HepG2 (cell line): ENCODE measurements around the gene TMC4. TPM values are rescaled to one million over a fixed set of nuclear protein-coding genes. Genes with fewer than 3 reads are reported as not detected.

Source experiments
- ATAD3A ChIP-seq: sonication (generic); formaldehyde crosslinking; IDR thresholded peaks from 2 replicates; pipeline ENCODE4 v1.4.0; 2020; ENCODE audit warnings: missing genetic modification reagents
- FOXP1 ChIP-seq, 2 experiments: fragments of 450-650 bp in 1 of 2; IDR thresholded peaks; 2 replicates each; pipeline ENCODE4 v1.6.1; 2017 to 2018; ENCODE audit warnings: antibody characterized with exemption in 1 of 2
- HINFP ChIP-seq: sonication (generic); formaldehyde crosslinking; IDR thresholded peaks from 2 replicates; pipeline ENCODE4 v1.4.0; 2020; ENCODE audit warnings: low read depth, mild to moderate bottlenecking, missing genetic modification reagents
- HMG20B ChIP-seq: conservative IDR thresholded peaks from 2 replicates; pipeline ENCODE4 v1.6.1; 2016; ENCODE audit warnings: missing genetic modification reagents, missing compliant biosample characterization
- HNRNPL ChIP-seq: fragments of 200-400 bp; formaldehyde crosslinking; IDR thresholded peaks from 2 replicates; pipeline ENCODE4 v1.6.1; 2017; ENCODE audit warnings: mild to moderate bottlenecking, low read depth, low read length
- HNRNPLL ChIP-seq: fragments of 200-400 bp; formaldehyde crosslinking; IDR thresholded peaks from 2 replicates; pipeline ENCODE4 v1.6.1; 2017; ENCODE audit warnings: mild to moderate bottlenecking, low read depth, low read length; ENCODE audit not compliant: poor library complexity, severe bottlenecking
- MEIS2 ChIP-seq: sonication (generic); formaldehyde crosslinking; IDR thresholded peaks from 2 replicates; pipeline ENCODE4 v1.9.0; 2021; ENCODE audit warnings: mild to moderate bottlenecking, missing genetic modification reagents
- MLXIP ChIP-seq: sonication (generic); formaldehyde crosslinking; IDR thresholded peaks from 2 replicates; pipeline ENCODE4 v1.9.0; 2021; ENCODE audit warnings: missing genetic modification reagents, borderline replicate concordance
- NPAS2 ChIP-seq: sonication (generic); formaldehyde crosslinking; IDR thresholded peaks from 2 replicates; pipeline ENCODE4 v1.8.0; 2022; ENCODE audit warnings: mild to moderate bottlenecking, missing genetic modification reagents, borderline replicate concordance
- PTBP1 ChIP-seq: fragments of 200-400 bp; formaldehyde crosslinking; IDR thresholded peaks from 2 replicates; pipeline ENCODE4 v1.6.1; 2018; ENCODE audit warnings: low read length, low read depth; ENCODE audit not compliant: poor library complexity, severe bottlenecking
- RBM39 ChIP-seq: fragments of 200-400 bp; formaldehyde crosslinking; IDR thresholded peaks from one replicate; pipeline ENCODE4 v1.6.1; 2018; ENCODE audit warnings: antibody characterized with exemption, mild to moderate bottlenecking, low read depth, low read length; ENCODE audit not compliant: poor library complexity, severe bottlenecking
- RXRB ChIP-seq: IDR thresholded peaks from 2 replicates; pipeline ENCODE4 v1.6.1; 2016; ENCODE audit warnings: borderline replicate concordance, missing genetic modification reagents, missing compliant biosample characterization
- SMC3 ChIP-seq: IDR thresholded peaks from 2 replicates; pipeline ENCODE4 v1.6.1; 2011; ENCODE audit warnings: low read length, improper control_type of control experiment
- TEAD3 ChIP-seq: optimal IDR thresholded peaks from 2 replicates; pipeline ENCODE3; 2016; ENCODE audit warnings: borderline replicate concordance
- THAP11 ChIP-seq: IDR thresholded peaks from 2 replicates; pipeline ENCODE4 v1.6.1; 2016; ENCODE audit warnings: missing biosample characterization, missing genetic modification reagents
- U2AF1 ChIP-seq: fragments of 200-400 bp; formaldehyde crosslinking; optimal IDR thresholded peaks from 2 replicates; pipeline ENCODE3; 2017; ENCODE audit warnings: mild to moderate bottlenecking, low read depth, low read length
- ZFX ChIP-seq: sonication (generic); formaldehyde crosslinking; IDR thresholded peaks from 2 replicates; pipeline ENCODE4 v1.4.0; 2020; ENCODE audit warnings: mild to moderate bottlenecking, low read depth, missing genetic modification reagents, moderate library complexity
- ZNF124 ChIP-seq: sonication (generic); formaldehyde crosslinking; IDR thresholded peaks from 2 replicates; pipeline ENCODE4 v1.4.0; 2020; ENCODE audit warnings: missing genetic modification reagents
- ZNF501 ChIP-seq: sonication (generic); formaldehyde crosslinking; IDR thresholded peaks from 2 replicates; pipeline ENCODE4 v1.5.1; 2020; ENCODE audit warnings: mild to moderate bottlenecking, moderate library complexity, missing genetic modification reagents
- ZNF574 ChIP-seq: sonication (generic); formaldehyde crosslinking; IDR thresholded peaks from 2 replicates; pipeline ENCODE4 v1.4.0; 2020; ENCODE audit warnings: missing genetic modification reagents
- ZNF740 ChIP-seq: sonication (generic); formaldehyde crosslinking; IDR thresholded peaks from 2 replicates; pipeline ENCODE4 v1.4.0; 2020; ENCODE audit warnings: missing genetic modification reagents
- ZNF761 ChIP-seq: sonication (generic); formaldehyde crosslinking; conservative IDR thresholded peaks from 2 replicates; pipeline ENCODE4 v1.4.0; 2020; ENCODE audit warnings: mild to moderate bottlenecking, missing genetic modification reagents
- polyA plus RNA-seq, 8 experiments: library from polyadenylated mRNA; depleted of rRNA in 3 of 8; stranded (reverse) in 7 of 8; unstranded in 1 of 8; fragments of >200 nt; fragmentation: Illumina TruSeq in 4 of 8; extraction: Trizol in 4 of 8; gene quantifications; 2 replicates each; pipeline versions ENCODE4 v1.2.1 to v1.2.3, GENCODE V29; 2011 to 2016; ENCODE audit warnings: low read depth in 4 of 8, missing spikeins in 1 of 8, mixed read lengths in 1 of 8; ENCODE audit not compliant: insufficient read depth in 1 of 8
- total RNA-seq, 5 experiments: library from RNA; depleted of rRNA; stranded (reverse); fragments of >200 nt; fragmentation: Illumina TruSeq; extraction: Trizol; gene quantifications; 2 replicates each; pipeline ENCODE4 v1.2.3, GENCODE V29; 2016; ENCODE audit warnings: low read depth in 1 of 5

TMC4 gene
- total and polyA plus RNA-seq, 2 of the 13 experiments (the other 11 are each of a cell fraction or from before 2014, with no cell fraction given) = 0.13 to 0.24 TPM

GRCh38 chr19:54168174-54168917, 4.6 kb downstream of the TMC4 start (continued):
- TF ChIP-seq TEAD3 (CRISPR knock-in tag) (peak; percentile 29), RXRB (CRISPR knock-in tag) (peak; percentile 23; the same call in 1 of the 2 replicates), HNRNPLL (peak; percentile 39), ZFX (0 out of 2 replicates have a peak, but pooled peaks have one; percentile 25), ZNF761 (CRISPR knock-in tag) (no peak), ZNF501 (CRISPR knock-in tag) (no peak), FOXP1 (IDR thresholded peaks at IDR 0.05) (no peak), FOXP1 (CRISPR knock-in tag; IDR thresholded peaks at IDR 0.05) (no peak), HMG20B (CRISPR knock-in tag) (no peak), HNRNPL (no peak), ZNF124 (CRISPR knock-in tag) (0 out of 2 replicates have a peak, but pooled peaks have one; percentile 35), SMC3 (peak; percentile 48; the same call in 1 of the 2 replicates), HINFP (CRISPR knock-in tag) (no peak), MLXIP (CRISPR knock-in tag) (no peak), U2AF1 (peak; percentile 49), ZNF574 (CRISPR knock-in tag) (0 out of 2 replicates have a peak, but pooled peaks have one; percentile 28), ZNF740 (CRISPR knock-in tag) (no peak), ATAD3A (no peak), RBM39 (peak; percentile 57), MEIS2 (CRISPR knock-in tag) (no peak), THAP11 (CRISPR knock-in tag) (0 out of 2 replicates have a peak, but pooled peaks have one; percentile 19), NPAS2 (no peak), PTBP1 (peak; percentile 58)
